K562 (cell line): Measurements from ENCODE around the gene CD74. TPM values are rescaled to one million over a fixed set of nuclear protein-coding genes. Genes with fewer than 3 reads are reported as not detected.

Experiments
- ATAC-seq: fragments of 200-7000 bp; cut with Tn5 transposase; 3 replicates; pipeline ENCODE4 v1.9.1; 2020; ENCODE audit warnings: moderate library complexity
- BruUV-seq: library from RNA; stranded (reverse); fragments of 400-500 nt; replicated peaks from 2 replicates; lab custom pipeline; 2021; lab: Mats Ljungman, UMichigan
- CTCF ChIA-PET: fragments of 300-600 bp; formaldehyde crosslinking; extraction: SDS; loops from one replicate; lab custom pipeline; 2021; ENCODE audit warnings: low intra/inter-chr PET ratio; lab: Yijun Ruan, JAX
- POLR2A ChIA-PET: fragments of 300-600, 350-650 bp; sonication (Branson Sonifier 250); formaldehyde crosslinking; extraction: SDS; loops from one replicate; lab custom pipeline; 2021; ENCODE audit warnings: antibody characterized with exemption, inconsistent platforms; lab: Yijun Ruan, JAX
- DNase-seq, 4 experiments: peaks; one replicate each; pipeline versions ENCODE4 v3.0.0 to v3.0.0-alpha.2; 2011 to 2018; ENCODE audit warnings: low spot score in 3 of 4, mixed read lengths in 3 of 4; ENCODE audit errors: extremely low read depth in 1 of 4
- FAIRE-seq: peaks from 2 replicates; lab custom pipeline; 2011; peaks lifted over from hg19 to GRCh38; lab: Jason Lieb, UNC
- H2AFZ ChIP-seq: 2 replicates; pipeline ENCODE4 v1.6.0; 2011; ENCODE audit warnings: low read depth, low read length, control low read depth, inconsistent platforms
- H3K27ac ChIP-seq: fragments of 200-600 bp; 3 replicates; pipeline ENCODE4 v1.8.0; 2011; ENCODE audit warnings: low read depth, mild to moderate bottlenecking, control low read depth, inconsistent platforms, low read length, moderate library complexity, mixed read lengths; ENCODE audit errors: extremely low read depth
- H3K27me3 ChIP-seq, 2 experiments: fragments of 300-600 bp in 1 of 2; 2 replicates in 1 of 2; 3 replicates in 1 of 2; pipeline versions ENCODE4 v1.6.0 to v1.8.0; 2011; ENCODE audit warnings: inconsistent platforms in 2 of 2, low read length in 2 of 2, mild to moderate bottlenecking in 1 of 2, mixed read lengths in 1 of 2, moderate library complexity in 1 of 2; ENCODE audit not compliant: control insufficient read depth in 2 of 2, insufficient read depth in 2 of 2
- H3K36me3 ChIP-seq: fragments of 300-600 bp; 3 replicates; pipeline ENCODE4 v1.8.0; 2011; ENCODE audit warnings: mild to moderate bottlenecking, low read length, inconsistent platforms; ENCODE audit not compliant: control insufficient read depth, insufficient read depth
- H3K4me1 ChIP-seq, 2 experiments: fragments of 200-600 bp in 1 of 2; replicated peaks in 1 of 2; 2 replicates in 1 of 2; 3 replicates in 1 of 2; pipeline versions ENCODE4 v1.5.1 to v1.8.0; 2011; ENCODE audit warnings: inconsistent platforms in 2 of 2, low read length in 2 of 2, mild to moderate bottlenecking in 1 of 2, mixed read lengths in 1 of 2, moderate library complexity in 1 of 2; ENCODE audit not compliant: control insufficient read depth in 2 of 2, insufficient read depth in 2 of 2
- H3K4me2 ChIP-seq: 2 replicates; pipeline ENCODE4 v1.6.1; 2011; ENCODE audit warnings: low read length, control low read depth, inconsistent platforms, mixed read lengths; ENCODE audit not compliant: insufficient read depth
- H3K4me3 ChIP-seq: fragments of 200-600 bp; sonication (generic), shearing (Covaris generic); 2 replicates; pipeline ENCODE4 v1.5.1; 2016; ENCODE audit warnings: control low read depth, inconsistent platforms
- H3K79me2 ChIP-seq: fragments of 200-600 bp; 3 replicates; pipeline ENCODE4 v1.8.0; 2011; ENCODE audit warnings: low read length, inconsistent platforms; ENCODE audit not compliant: control insufficient read depth, insufficient read depth
- H3K9ac ChIP-seq, 2 experiments: 2 replicates each; pipeline versions ENCODE4 v1.6.0 to v1.6.1; 2011; ENCODE audit warnings: low read depth in 2 of 2, low read length in 2 of 2, control low read depth in 1 of 2, inconsistent platforms in 1 of 2, mild to moderate bottlenecking in 1 of 2, mixed read lengths in 1 of 2; ENCODE audit not compliant: insufficient read depth in 1 of 2
- H3K9me1 ChIP-seq: one replicate; pipeline ENCODE4 v1.6.0; 2011; ENCODE audit warnings: inconsistent platforms, mild to moderate bottlenecking, low read length, moderate library complexity; ENCODE audit not compliant: control insufficient read depth, insufficient read depth
- H3K9me3 ChIP-seq: replicated peaks from 2 replicates; pipeline ENCODE4 v1.5.1; 2011; ENCODE audit warnings: low read depth, low read length, inconsistent platforms; ENCODE audit not compliant: control insufficient read depth, insufficient read depth
- H4K20me1 ChIP-seq: replicated peaks from 2 replicates; pipeline ENCODE4 v1.6.1; 2011; ENCODE audit warnings: low read length, inconsistent platforms, mixed read lengths; ENCODE audit not compliant: control insufficient read depth, insufficient read depth
- TRIM24 ChIP-seq, 2 experiments: fragments of 450-650 bp; IDR thresholded peaks; 2 replicates each; pipeline ENCODE4 v1.6.1; 2016
- ZBTB40 ChIP-seq, 2 experiments: fragments of 450-650 bp in 1 of 2; sonication (generic) in 1 of 2; formaldehyde crosslinking in 1 of 2; IDR thresholded peaks; 2 replicates each; pipeline versions ENCODE4 v1.7.1 to v1.9.0; 2016 to 2022; ENCODE audit warnings: inconsistent platforms in 1 of 2, mild to moderate bottlenecking in 1 of 2, missing genetic modification reagents in 1 of 2
- WGBS: fragments of 100-300 bp; shearing (Covaris generic); methylation state at CpG from one replicate; pipeline ENCODE4 v1.1.6; 2016; ENCODE audit warnings: low coverage, mixed read lengths; ENCODE audit not compliant: insufficient coverage; ENCODE audit errors: missing lambda C conversion rate; 5-methylcytosine and 5-hydroxymethylcytosine counted together
- in situ Hi-C: fragments of 300-500 bp; cut with MboI; formaldehyde crosslinking; loops from 4 replicates; pipeline ENCODE4 v1.15.0; 2018; ENCODE audit warnings: inconsistent platforms, mixed read lengths
- intact Hi-C: fragments of 100-400 bp; cut with micrococcal nuclease; formaldehyde crosslinking; loops from 2 replicates; pipeline ENCODE4 v1.14.2; 2022
- polyA plus RNA-seq, 8 experiments: library from polyadenylated mRNA; depleted of rRNA in 4 of 8; stranded (reverse) in 5 of 8; unstranded in 3 of 8; fragments of >200 nt; fragmentation: Nextera tagmentation in 2 of 8; fragmentation: Illumina TruSeq in 1 of 8; extraction: Ambion mirVana in 2 of 8; extraction: Trizol in 1 of 8; gene quantifications; 2 replicates each; pipeline versions ENCODE4 v1.2.1 to v1.2.3, GENCODE V29; 2011 to 2014; ENCODE audit warnings: inconsistent platforms in 1 of 8, missing spikeins in 1 of 8
- total RNA-seq, 7 experiments: library from RNA; depleted of rRNA in 6 of 7; stranded (reverse); fragments of >200 nt in 6 of 7; fragmentation: Illumina TruSeq in 2 of 7; extraction: Trizol in 2 of 7; gene quantifications; 2 replicates each; pipeline versions ENCODE4 v1.2.1 to v1.2.3, GENCODE V29; 2011 to 2021; ENCODE audit warnings: low replicate concordance in 1 of 7

The CD74 gene
- total and polyA plus RNA-seq, 9 of the 15 experiments (the other 6 are each of a cell fraction or from before 2014, with no cell fraction given), result 0.07 to 4.8 (median 0.32) TPM

GRCh38 chr5:150386024-150386855 is 26.5 kb downstream of the CD74 start:
- H3K9me1 ChIP-seq, result no peaks in the 10 kb centered on the region
- ChIA-PET CTCF (no interaction called here), POLR2A (interaction anchor here (0.7 to 1.0 kb wide), 2 partner anchors 19 to 24 kb away, joined by 3 read pairs; no protein-coding TSS in a partner anchor)
- H3K36me3 ChIP-seq, result peaks cover 100% of the 10 kb centered on the region; the same call in 2 of the 3 replicates
- no peaks in the 10 kb centered on the region; the same call in 2 of the 3 replicates for H3K79me2 ChIP-seq
- intact Hi-C loops (no loop called here), in situ Hi-C loops (no loop called here)
- no peaks in the 10 kb centered on the region for H3K9me3 ChIP-seq
- FAIRE-seq, result no peak
- no peak overlapping the region for H2AFZ ChIP-seq
- H3K9ac ChIP-seq, result no peak overlapping the region
- H3K4me3 ChIP-seq, result no peak overlapping the region
- H3K4me1 ChIP-seq, result 0 out of 5 replicates have a peak, but pooled peaks cover 0 to 3% of the 10 kb centered on the region in 2 experiments
- 90% methylated on average over 13 of the region's 15 CpGs for WGBS
- no peak overlapping the region for H3K4me2 ChIP-seq
- ATAC-seq, result no peak
- H3K27ac ChIP-seq, result no peak overlapping the region
- H3K27me3 ChIP-seq, result no peaks in the 10 kb centered on the region
- no peak for DNase-seq
- 0 out of 2 replicates have a peak, but pooled peaks cover 4% of the 10 kb centered on the region for H4K20me1 ChIP-seq
- no TSS peak for BruUV-seq
- no peak for TF ChIP-seq TRIM24 (IDR thresholded peaks at IDR 0.05)
- no peak for TF ChIP-seq ZBTB40 (IDR thresholded peaks at IDR 0.05)
- no peak for TF ChIP-seq ZBTB40 (CRISPR knock-in tag; IDR thresholded peaks at IDR 0.05)
